IgD-negative memory B cell (primary cell): ENCODE results near the gene NAV3. TPM values are rescaled to one million over a fixed set of nuclear protein-coding genes. Genes with fewer than 3 reads are reported as not detected.

Experiments
- H3K27ac Mint-ChIP-seq, 3 donors: one replicate each; pipeline ENCODE4 v1.8.0; 2020 to 2022; ENCODE audit warnings: mild to moderate bottlenecking in 3 of 3, mixed read lengths in 3 of 3, moderate library complexity in 1 of 3
- H3K27me3 Mint-ChIP-seq: one replicate; pipeline ENCODE4 v1.8.0; 2021; ENCODE audit warnings: mixed read lengths
- H3K36me3 Mint-ChIP-seq: one replicate; pipeline ENCODE4 v1.8.0; 2020; ENCODE audit warnings: mild to moderate bottlenecking, mixed read lengths
- H3K4me1 Mint-ChIP-seq, 3 donors: one replicate each; pipeline ENCODE4 v1.8.0; 2020 to 2022; ENCODE audit warnings: mixed read lengths in 3 of 3, mild to moderate bottlenecking in 1 of 3
- H3K4me3 Mint-ChIP-seq, 4 donors: one replicate each; pipeline ENCODE4 v1.8.0; 2020 to 2022; ENCODE audit warnings: mild to moderate bottlenecking in 4 of 4, mixed read lengths in 4 of 4, moderate library complexity in 3 of 4
- H3K9me3 Mint-ChIP-seq, 3 donors: one replicate each; pipeline ENCODE4 v1.8.0; 2020 to 2021; ENCODE audit warnings: mixed read lengths in 3 of 3, mild to moderate bottlenecking in 1 of 3
- polyA plus RNA-seq: library from polyadenylated mRNA; unstranded; fragments of 300-500 nt; fragmentation: Illumina TruSeq; gene quantifications from one replicate; pipeline ENCODE4 v1.2.3, GENCODE V29; 2021

NAV3 gene
- polyA plus RNA-seq, 1 donor from 2014 or later, result 0.11 TPM

GRCh38 chr12:78055545-78055944, 224.9 kb downstream of the NAV3 start:
- Mint-ChIP-seq H3K27ac (no peak overlapping the region), H3K4me1 (no peaks in the 10 kb centered on the region), H3K4me3 (no peak overlapping the region)

GRCh38 chr12:78057075-78057474, 226.4 kb downstream of the NAV3 start:
- Mint-ChIP-seq H3K36me3 (no peaks in the 10 kb centered on the region), H3K27ac (no peak overlapping the region), H3K9me3 (no peaks in the 10 kb centered on the region), H3K4me3 (no peak overlapping the region), H3K27me3 (no peaks in the 10 kb centered on the region), H3K4me1 (no peaks in the 10 kb centered on the region)

More at GRCh38 chr12:78055545-78055944, 224.9 kb downstream of the NAV3 start:
- Mint-ChIP-seq H3K36me3 (no peaks in the 10 kb centered on the region), H3K27me3 (no peaks in the 10 kb centered on the region), H3K9me3 (peaks cover 0 to 3% (median 2%) of the 10 kb centered on the region in 3 donors)

GRCh38 chr12:78060186-78060585, 229.5 kb downstream of the NAV3 start:
- Mint-ChIP-seq H3K27me3 (no peaks in the 10 kb centered on the region), H3K27ac (no peak overlapping the region), H3K9me3 (no peaks in the 10 kb centered on the region), H3K36me3 (no peaks in the 10 kb centered on the region), H3K4me3 (no peak overlapping the region), H3K4me1 (no peaks in the 10 kb centered on the region)

GRCh38 chr12:78062786-78063185, 232.1 kb downstream of the NAV3 start:
- Mint-ChIP-seq H3K36me3 (no peaks in the 10 kb centered on the region), H3K27ac (no peak overlapping the region), H3K27me3 (no peaks in the 10 kb centered on the region), H3K4me1 (no peaks in the 10 kb centered on the region), H3K9me3 (no peaks in the 10 kb centered on the region), H3K4me3 (no peak overlapping the region)

GRCh38 chr12:78081590-78082314, 251.1 kb downstream of the NAV3 start:
- no peak overlapping the region for H3K27ac Mint-ChIP-seq
- no peaks in the 10 kb centered on the region for H3K27me3 Mint-ChIP-seq
- no peaks in the 10 kb centered on the region for H3K4me1 Mint-ChIP-seq
- H3K36me3 Mint-ChIP-seq, result no peaks in the 10 kb centered on the region
- H3K9me3 Mint-ChIP-seq, result peaks cover 0 to 3% (median 0%) of the 10 kb centered on the region in 3 donors
- H3K4me3 Mint-ChIP-seq, result no peak overlapping the region

DNA sequence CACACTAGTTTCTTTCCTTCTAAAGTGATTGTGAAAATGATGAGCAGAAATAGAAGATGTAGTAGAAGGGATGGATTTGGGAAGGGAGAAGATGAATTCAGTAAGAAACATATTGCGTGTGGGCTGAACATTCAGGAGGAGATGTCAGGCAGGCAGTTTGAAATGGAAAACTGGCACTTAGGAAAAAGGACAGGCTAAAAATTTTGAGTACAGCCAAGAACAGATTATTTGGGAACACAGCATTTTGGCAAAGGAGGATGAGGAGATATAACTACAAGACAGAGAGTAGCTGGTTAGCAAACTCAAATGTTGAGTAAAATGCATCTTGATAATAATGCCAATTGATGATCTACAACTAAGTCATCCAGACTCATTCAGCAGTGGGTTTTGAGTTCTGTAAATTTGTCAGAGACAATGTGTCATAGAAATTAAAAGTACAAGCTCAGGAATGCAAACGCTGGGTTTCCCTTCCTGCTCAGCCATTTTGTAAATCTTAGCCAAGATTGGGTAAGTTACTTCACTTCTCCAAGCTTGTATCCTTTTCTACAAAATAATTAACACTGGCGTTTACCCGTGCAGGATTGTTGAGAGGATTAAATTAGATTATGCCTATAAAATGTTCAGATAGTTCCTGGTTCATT, 255.0 kb downstream of the NAV3 start:
- no peak overlapping the region for H3K4me3 Mint-ChIP-seq
- H3K9me3 Mint-ChIP-seq, result no peaks in the 10 kb centered on the region

DNA sequence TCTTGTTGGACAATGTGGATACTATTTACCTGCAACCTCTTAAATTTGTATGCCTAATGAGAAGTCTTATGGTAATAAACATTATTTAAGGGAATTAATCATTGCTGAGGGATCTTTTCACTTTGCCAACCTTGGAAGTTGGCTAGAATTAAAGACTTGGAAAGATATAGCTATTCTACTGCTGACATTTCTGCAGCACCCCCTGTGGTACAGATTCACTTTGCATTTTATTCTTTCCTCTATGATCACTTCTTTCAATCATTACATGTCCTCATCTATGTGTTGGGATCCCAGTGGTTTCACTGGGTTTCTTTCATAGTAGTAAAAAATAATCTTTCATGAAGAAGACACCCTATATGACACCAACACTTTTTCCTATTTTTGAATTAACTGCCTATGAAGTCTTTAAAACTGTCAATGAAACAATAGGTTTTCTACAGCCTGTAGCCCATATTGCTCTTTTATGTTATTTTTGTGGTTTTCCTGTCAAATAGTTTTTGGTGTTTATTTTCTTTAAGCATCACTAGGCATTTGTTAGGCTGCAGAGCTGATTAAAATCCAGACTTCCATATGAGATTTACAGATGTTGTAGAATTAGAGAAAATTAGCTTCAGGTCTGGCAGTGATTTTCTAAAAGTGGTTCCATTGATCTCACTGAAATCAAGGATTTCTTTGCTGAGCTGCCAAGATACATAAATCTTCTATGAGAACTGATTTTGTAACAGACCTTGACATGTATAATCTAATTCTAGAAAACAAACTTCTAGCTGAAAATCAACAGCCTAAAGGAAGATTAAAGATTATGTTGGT, 256.1 kb downstream of the NAV3 start:
- H3K27me3 Mint-ChIP-seq, result no peaks in the 10 kb centered on the region
- H3K27ac Mint-ChIP-seq, result no peak overlapping the region
- no peak overlapping the region for H3K4me3 Mint-ChIP-seq
- no peaks in the 10 kb centered on the region for H3K9me3 Mint-ChIP-seq
- H3K36me3 Mint-ChIP-seq, result no peaks in the 10 kb centered on the region
- H3K4me1 Mint-ChIP-seq, result no peaks in the 10 kb centered on the region

More for the DNA sequence above, 255.0 kb downstream of the NAV3 start:
- H3K27ac Mint-ChIP-seq, result no peak overlapping the region
- H3K36me3 Mint-ChIP-seq, result no peaks in the 10 kb centered on the region
- H3K4me1 Mint-ChIP-seq, result no peaks in the 10 kb centered on the region
- no peaks in the 10 kb centered on the region for H3K27me3 Mint-ChIP-seq

DNA sequence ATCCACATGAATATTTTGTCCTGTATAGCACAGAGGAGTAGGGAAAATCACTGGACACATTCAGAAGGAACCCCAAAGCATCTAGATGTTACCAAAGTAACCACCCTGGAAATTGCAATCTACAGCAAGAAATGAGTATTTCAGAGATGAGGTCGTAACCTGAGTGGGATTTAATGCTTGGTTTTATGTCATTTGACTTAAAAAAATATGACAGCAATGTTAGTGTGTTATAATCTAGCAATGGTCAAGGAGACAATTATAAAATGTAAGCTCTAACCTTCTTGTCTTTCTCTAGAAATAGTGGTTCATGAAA, 256.6 kb downstream of the NAV3 start:
- Mint-ChIP-seq H3K4me1 (no peaks in the 10 kb centered on the region), H3K4me3 (no peak overlapping the region), H3K27ac (no peak overlapping the region), H3K36me3 (no peaks in the 10 kb centered on the region), H3K9me3 (no peaks in the 10 kb centered on the region), H3K27me3 (no peaks in the 10 kb centered on the region)

DNA sequence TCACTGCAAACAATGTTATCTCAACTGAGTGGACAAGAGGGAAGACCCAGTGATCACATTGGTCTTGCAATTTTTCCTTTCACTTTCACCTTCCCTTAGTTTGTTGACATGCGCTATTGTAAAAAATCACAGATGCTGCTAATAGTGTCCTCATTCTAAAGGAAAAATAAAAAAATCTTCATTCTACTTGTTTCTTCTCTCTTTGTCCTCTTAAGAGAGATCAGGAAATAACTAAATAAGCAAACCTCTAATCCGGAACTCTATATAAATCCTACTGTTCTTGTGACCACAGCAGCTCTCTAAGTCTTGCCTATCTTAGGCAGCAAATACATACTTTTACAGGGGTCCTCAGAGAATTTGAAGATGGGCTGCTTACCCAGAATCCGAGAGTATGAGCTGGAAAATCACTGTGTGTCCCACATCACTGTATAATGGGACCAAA, 257.7 kb downstream of the NAV3 start:
- no peaks in the 10 kb centered on the region for H3K27me3 Mint-ChIP-seq
- no peak overlapping the region for H3K27ac Mint-ChIP-seq
- H3K36me3 Mint-ChIP-seq, result no peaks in the 10 kb centered on the region
- no peaks in the 10 kb centered on the region for H3K4me1 Mint-ChIP-seq
- peaks cover 0 to 2% (median 0%) of the 10 kb centered on the region in 3 donors for H3K9me3 Mint-ChIP-seq
- no peak overlapping the region for H3K4me3 Mint-ChIP-seq

- Mint-ChIP-seq H3K9me3 (peaks cover 0 to 2% (median under 1%) of the 10 kb centered on the region in 3 donors), H3K27me3 (no peaks in the 10 kb centered on the region), H3K4me1 (no peaks in the 10 kb centered on the region), H3K4me3 (no peak overlapping the region), H3K27ac (no peak overlapping the region), H3K36me3 (no peaks in the 10 kb centered on the region)
Measured at GRCh38 chr12:78090266-78090665, 259.6 kb downstream of the NAV3 start.

GRCh38 chr12:78095623-78096022, 264.9 kb downstream of the NAV3 start:
- H3K36me3 Mint-ChIP-seq, result no peaks in the 10 kb centered on the region
- no peak overlapping the region for H3K4me3 Mint-ChIP-seq
- H3K4me1 Mint-ChIP-seq, result no peaks in the 10 kb centered on the region
- no peaks in the 10 kb centered on the region for H3K27me3 Mint-ChIP-seq
- no peak overlapping the region for H3K27ac Mint-ChIP-seq
- H3K9me3 Mint-ChIP-seq, result peaks cover 1 to 7% (median 2%) of the 10 kb centered on the region in 3 donors

DNA sequence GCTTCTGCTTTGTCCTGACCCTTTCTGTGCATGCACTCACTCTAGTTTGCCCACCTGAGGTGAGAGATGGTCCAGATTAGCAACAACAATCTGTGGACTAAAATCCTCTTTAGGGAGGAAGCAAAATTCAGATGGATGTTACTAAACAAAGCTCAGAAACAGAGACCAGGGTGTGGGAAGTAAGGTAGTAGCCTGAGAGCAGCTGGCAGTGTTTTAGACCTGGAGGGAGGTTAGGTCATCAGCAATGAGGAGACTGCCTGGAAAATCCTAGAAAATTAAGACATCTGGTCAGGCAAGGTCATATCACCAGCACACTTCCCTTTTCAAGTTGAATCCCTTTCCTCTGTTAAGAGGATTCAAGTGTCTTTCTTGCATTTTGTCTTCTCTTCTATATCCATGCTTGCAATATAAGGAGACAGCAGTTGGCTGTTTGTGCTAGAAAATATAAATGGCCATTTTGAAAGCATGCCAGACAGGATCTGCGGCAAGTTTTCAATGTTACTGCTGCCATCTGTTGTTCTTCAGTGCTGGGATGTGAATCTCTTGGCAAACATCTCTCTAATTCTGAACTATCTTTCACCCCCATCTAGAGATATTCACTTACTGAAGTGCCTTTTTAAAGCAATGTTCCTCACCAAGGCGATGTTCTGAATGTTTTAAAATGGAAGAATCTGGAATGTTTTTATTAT, 266.4 kb downstream of the NAV3 start:
- Mint-ChIP-seq H3K36me3 (no peaks in the 10 kb centered on the region), H3K4me1 (no peaks in the 10 kb centered on the region), H3K27ac (no peak overlapping the region), H3K27me3 (no peaks in the 10 kb centered on the region), H3K9me3 (peaks cover 1 to 7% (median 2%) of the 10 kb centered on the region in 3 donors), H3K4me3 (no peak overlapping the region)

- no peaks in the 10 kb centered on the region for H3K4me1 Mint-ChIP-seq
- no peaks in the 10 kb centered on the region for H3K36me3 Mint-ChIP-seq
- H3K27me3 Mint-ChIP-seq, result peaks cover 6% of the 10 kb centered on the region
- H3K4me3 Mint-ChIP-seq, result no peak overlapping the region
- H3K27ac Mint-ChIP-seq, result no peak overlapping the region
- H3K9me3 Mint-ChIP-seq, result peaks cover 1 to 7% (median 3%) of the 10 kb centered on the region in 3 donors
Measured at GRCh38 chr12:78099806-78100205, 269.1 kb downstream of the NAV3 start.

DNA sequence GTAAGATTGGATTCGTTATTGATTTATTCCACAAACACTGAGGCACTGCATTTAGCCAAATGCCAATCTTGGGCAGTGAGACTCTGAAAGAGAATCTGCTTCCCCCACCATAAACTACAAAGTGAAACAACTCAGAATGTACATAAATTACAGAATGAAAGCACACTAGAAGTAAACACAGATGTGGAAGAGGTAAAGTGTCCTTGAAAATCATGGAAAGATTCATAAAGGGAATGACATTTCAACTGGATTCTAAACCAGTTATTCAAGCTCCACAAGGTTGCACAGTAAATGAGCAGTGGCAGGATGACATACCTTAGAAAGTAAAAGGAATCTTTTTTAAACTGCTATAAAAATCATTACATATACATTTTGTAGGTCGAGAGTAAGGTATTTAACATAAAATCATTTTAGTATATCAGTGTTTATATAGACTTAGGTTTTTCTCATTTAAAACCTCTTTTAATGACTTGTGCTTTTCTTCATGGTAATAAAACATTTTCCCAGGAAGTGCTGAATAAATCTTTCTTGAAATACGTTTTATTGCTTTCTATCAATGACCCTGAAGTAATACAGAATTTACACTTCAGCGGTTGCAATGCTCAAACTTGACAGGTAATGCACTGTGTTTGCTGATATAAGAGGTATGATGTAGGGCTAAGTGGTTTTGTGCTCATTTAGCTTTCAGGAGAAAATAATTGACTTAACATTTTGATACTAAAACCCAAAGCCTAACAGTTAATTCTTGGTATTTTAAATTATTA, 270.6 kb downstream of the NAV3 start:
- Mint-ChIP-seq H3K27ac (no peak overlapping the region), H3K27me3 (peaks cover 6% of the 10 kb centered on the region), H3K36me3 (no peaks in the 10 kb centered on the region), H3K4me3 (no peak overlapping the region), H3K9me3 (peaks cover 0 to 3% (median 1%) of the 10 kb centered on the region in 3 donors), H3K4me1 (no peaks in the 10 kb centered on the region)
